Right cardiac atrium (tissue), 5 donors: ENCODE measurements around the gene EZH1. TPM values are rescaled to one million over a fixed set of nuclear protein-coding genes. Genes with fewer than 3 reads are reported as not detected.
A peak's percentile ranks its signal among the peaks of the same experiment; 100 is the strongest.

Experiments used
- ATAC-seq, 2 donors: fragments of 200-7000 bp; cut with Tn5 transposase; one replicate each; pipeline versions ENCODE4 v1.8.0 to v1.9.1; 2020; ENCODE audit warnings: moderate library complexity in 2 of 2, mild to moderate bottlenecking in 1 of 2
- DNase-seq, 3 donors: peaks; one replicate each; pipeline ENCODE4 v3.0.0-alpha.2; 2020
- H3K27ac ChIP-seq: one replicate; pipeline ENCODE4 v1.5.1; 2013; ENCODE audit warnings: mild to moderate bottlenecking, low read length, control low read depth, moderate library complexity
- H3K27me3 ChIP-seq: one replicate; pipeline ENCODE4 v1.6.1; 2013; ENCODE audit not compliant: control insufficient read depth, insufficient read depth
- H3K4me1 ChIP-seq: one replicate; pipeline ENCODE4 v1.6.1; 2013; ENCODE audit warnings: low read length; ENCODE audit not compliant: control insufficient read depth, insufficient read depth
- H3K4me3 ChIP-seq: one replicate; pipeline ENCODE4 v1.5.1; 2013; ENCODE audit warnings: low read length, control low read depth
- H3K9me3 ChIP-seq: one replicate; pipeline ENCODE4 v1.6.1; 2013; ENCODE audit warnings: low read length; ENCODE audit not compliant: control insufficient read depth
- WGBS: extraction: QIAGEN DNeasy Blood & Tissue Kit; methylation state at CpG from one replicate; pipeline ENCODE4 v1.1.7; 2013; 5-methylcytosine and 5-hydroxymethylcytosine counted together
- intact Hi-C, 4 donors: fragments of 100-400 bp; cut with DNase I; formaldehyde crosslinking; loops; one replicate each; pipeline versions ENCODE4 v1.11.0 to v1.14.0; 2022 to 2023
- polyA plus RNA-seq: library from polyadenylated mRNA; stranded (reverse); fragments of 200-250 nt; gene quantifications from one replicate; pipeline ENCODE4 v1.2.3, GENCODE V29; 2013
- total RNA-seq, 4 donors: library from RNA; stranded (reverse); fragmentation: NEBNext Ultra II Directional; extraction: Animal tissue kit (Norgen Biotek cat#: 25700); gene quantifications; one replicate each; pipeline ENCODE4 v1.2.1, GENCODE V29; 2021
- donor health status: healthy with polysubstance abuse.
- donor health status: DM: no; HTN: yes; CAD: no.
- donor health status: DM: no; HTN: no; CAD: no.
- donor health status: DM: no; HTN: yes; CAD: no; lungs with severe emphysema.
- donor health status: DM: yes; HTN: yes; CAD: no.

Gene EZH1
- total and polyA plus RNA-seq, 5 donors = 22.5 to 53.2 (median 39.8) TPM

DNA sequence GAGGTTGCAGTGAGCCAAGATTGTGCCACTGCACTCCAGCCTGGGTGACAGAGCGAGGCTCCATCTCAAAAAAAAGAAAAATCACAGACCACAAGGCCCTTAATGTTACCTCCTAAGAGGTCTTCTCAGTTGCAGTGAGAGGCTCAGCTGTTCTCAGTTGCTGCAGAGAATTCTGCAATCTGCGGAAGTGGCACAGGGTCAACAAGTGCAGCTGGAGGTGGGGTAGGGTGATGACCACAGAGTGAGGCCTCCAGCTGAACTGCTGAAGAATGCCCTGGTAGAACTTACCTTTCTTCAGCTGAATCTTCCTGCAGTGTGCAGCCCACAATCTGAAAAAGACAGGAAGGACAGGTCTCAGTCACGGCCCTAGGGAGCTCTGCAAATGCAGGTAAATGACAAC, 36.3 kb downstream of the EZH1 start:
- Histone ChIP-seq H3K4me3 (no peak overlapping the region), H3K27me3 (no peaks in the 10 kb centered on the region), H3K27ac (no peak overlapping the region), H3K9me3 (no peaks in the 10 kb centered on the region), H3K4me1 (no peaks in the 10 kb centered on the region)
- ATAC-seq = no peak
- 94% methylated on average over 3 of the region's 3 CpGs for WGBS
- intact Hi-C loops = no loop called here
- DNase-seq = no peak

- ATAC-seq (no peak), DNase-seq (no peak)
- Histone ChIP-seq H3K4me3 (no peak overlapping the region), H3K9me3 (no peaks in the 10 kb centered on the region), H3K27ac (no peak overlapping the region), H3K27me3 (no peaks in the 10 kb centered on the region), H3K4me1 (no peaks in the 10 kb centered on the region)
- WGBS = 85% methylated on average over 5 of the region's 5 CpGs
- intact Hi-C loops = no loop called here
These were observed 38.1 kb downstream of the EZH1 start for GRCh38 chr17:42706732-42707131.

- intact Hi-C loops = loop anchor here in 1 of 4 donors (5.0 kb wide), 1 partner anchor 118 kb away; no protein-coding TSS in a partner anchor
- WGBS = 84% methylated on average over 8 of the region's 8 CpGs
- H3K27ac ChIP-seq = no peak overlapping the region
- no peaks in the 10 kb centered on the region for H3K27me3 ChIP-seq
- no peaks in the 10 kb centered on the region for H3K9me3 ChIP-seq
- ATAC-seq (no peak), DNase-seq (no peak)
- H3K4me1 ChIP-seq = no peaks in the 10 kb centered on the region
- H3K4me3 ChIP-seq = no peak overlapping the region
These were observed 39.9 kb downstream of the EZH1 start for GRCh38 chr17:42704837-42705494.

DNA sequence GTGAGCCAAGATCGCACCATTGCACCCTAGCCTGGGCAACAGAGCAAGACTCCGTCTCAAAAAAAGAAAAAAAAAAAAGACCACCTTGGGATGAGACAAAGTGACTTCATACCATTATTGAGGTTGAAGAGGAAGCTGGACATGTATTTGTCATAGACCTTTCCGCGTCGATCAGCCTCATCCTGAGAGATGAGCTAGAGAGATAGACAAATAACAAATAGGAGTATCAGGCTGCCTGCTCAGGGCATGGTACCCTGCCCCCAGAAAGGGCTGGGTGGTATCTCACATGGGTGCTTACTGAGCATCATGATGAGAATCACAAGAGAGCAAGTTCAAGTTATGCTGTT, 40.4 kb downstream of the EZH1 start:
- intact Hi-C loops = loop anchor here in 1 of 4 donors (5.0 kb wide), 1 partner anchor 117 kb away; no protein-coding TSS in a partner anchor
- Histone ChIP-seq H3K4me1 (no peaks in the 10 kb centered on the region), H3K27me3 (no peaks in the 10 kb centered on the region), H3K9me3 (no peaks in the 10 kb centered on the region), H3K27ac (no peak overlapping the region), H3K4me3 (no peak overlapping the region)
- 96% methylated on average over 5 of the region's 5 CpGs for WGBS
- DNase-seq (no peak), ATAC-seq (no peak)

GRCh38 chr17:42702446-42702845, 42.4 kb downstream of the EZH1 start:
- Histone ChIP-seq H3K4me3 (no peak overlapping the region), H3K27me3 (no peaks in the 10 kb centered on the region), H3K9me3 (no peaks in the 10 kb centered on the region), H3K27ac (no peak overlapping the region), H3K4me1 (no peaks in the 10 kb centered on the region)
- DNase-seq (no peak), ATAC-seq (no peak)
- intact Hi-C loops = loop anchor here in 1 of 4 donors (5.0 kb wide), 1 partner anchor 115 kb away; no protein-coding TSS in a partner anchor
- 92% methylated on average over 11 of the region's 11 CpGs for WGBS

DNA sequence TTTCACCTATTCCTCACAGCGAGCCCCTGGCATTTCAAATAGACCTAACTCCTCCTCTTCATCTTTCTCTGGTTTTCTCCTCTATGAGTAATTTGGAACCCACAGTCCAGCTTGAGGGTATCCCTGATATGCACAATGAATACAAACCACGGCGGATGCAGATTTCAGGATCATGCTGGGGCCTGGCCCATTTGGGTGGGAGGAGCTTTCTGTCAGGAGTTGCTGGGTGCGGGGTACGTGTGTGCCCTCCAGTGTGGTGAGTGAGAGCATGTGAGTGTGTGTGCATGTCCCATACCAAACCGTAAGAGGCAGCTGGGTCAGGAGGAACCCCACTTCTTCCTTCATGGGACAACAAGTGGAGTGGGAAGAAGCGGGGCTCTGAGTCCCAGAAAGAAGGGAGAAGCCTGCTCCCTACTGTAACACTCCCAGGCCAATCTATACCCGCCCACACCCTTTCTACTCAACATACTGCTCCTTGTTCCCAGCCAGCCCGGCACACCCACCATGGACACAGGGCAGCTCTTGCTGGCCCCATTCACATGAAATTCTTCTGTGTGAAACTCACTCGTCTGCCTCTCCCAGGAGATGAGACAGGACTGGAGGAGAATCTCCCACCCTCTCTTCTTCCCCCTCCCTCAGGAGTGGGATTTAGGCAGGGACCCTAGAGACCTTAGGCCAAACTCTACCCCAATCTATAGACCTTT, 44.1 kb downstream of the EZH1 start:
- DNase-seq = no peak
- WGBS = 70% methylated on average over 10 of the region's 10 CpGs

DNA sequence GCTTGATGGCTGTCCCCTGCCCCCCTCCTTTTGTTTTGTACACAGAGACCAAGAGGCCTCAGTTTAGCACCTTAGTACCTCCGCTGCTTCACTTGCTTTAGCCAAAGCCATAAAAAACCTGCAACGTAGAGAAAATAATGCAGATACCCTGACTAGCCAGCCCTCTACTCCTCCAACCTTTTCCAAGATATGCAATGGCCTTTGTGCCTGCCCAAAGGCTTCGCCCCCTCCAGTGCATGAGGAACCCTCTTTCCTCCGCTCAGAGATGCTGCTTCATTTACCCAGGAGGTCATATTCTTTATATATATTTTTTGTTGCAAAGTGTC, 45.5 kb downstream of the EZH1 start:
- Histone ChIP-seq H3K27ac (peak overlapping the region; percentile 59), H3K4me1 (no peaks in the 10 kb centered on the region), H3K27me3 (no peaks in the 10 kb centered on the region), H3K9me3 (no peaks in the 10 kb centered on the region), H3K4me3 (no peak overlapping the region)
- DNase-seq (no peak), ATAC-seq (no peak)
- intact Hi-C loops = no loop called here
- 81% methylated on average over 4 of the region's 4 CpGs for WGBS

More for the DNA sequence above, 44.1 kb downstream of the EZH1 start:
- intact Hi-C loops = loop anchor here in 1 of 4 donors (5.0 kb wide), 1 partner anchor 113 kb away; no protein-coding TSS in a partner anchor
- Histone ChIP-seq H3K9me3 (no peaks in the 10 kb centered on the region), H3K4me1 (no peaks in the 10 kb centered on the region), H3K27me3 (no peaks in the 10 kb centered on the region), H3K27ac (no peak overlapping the region), H3K4me3 (no peak overlapping the region)
- no peak for ATAC-seq

DNA sequence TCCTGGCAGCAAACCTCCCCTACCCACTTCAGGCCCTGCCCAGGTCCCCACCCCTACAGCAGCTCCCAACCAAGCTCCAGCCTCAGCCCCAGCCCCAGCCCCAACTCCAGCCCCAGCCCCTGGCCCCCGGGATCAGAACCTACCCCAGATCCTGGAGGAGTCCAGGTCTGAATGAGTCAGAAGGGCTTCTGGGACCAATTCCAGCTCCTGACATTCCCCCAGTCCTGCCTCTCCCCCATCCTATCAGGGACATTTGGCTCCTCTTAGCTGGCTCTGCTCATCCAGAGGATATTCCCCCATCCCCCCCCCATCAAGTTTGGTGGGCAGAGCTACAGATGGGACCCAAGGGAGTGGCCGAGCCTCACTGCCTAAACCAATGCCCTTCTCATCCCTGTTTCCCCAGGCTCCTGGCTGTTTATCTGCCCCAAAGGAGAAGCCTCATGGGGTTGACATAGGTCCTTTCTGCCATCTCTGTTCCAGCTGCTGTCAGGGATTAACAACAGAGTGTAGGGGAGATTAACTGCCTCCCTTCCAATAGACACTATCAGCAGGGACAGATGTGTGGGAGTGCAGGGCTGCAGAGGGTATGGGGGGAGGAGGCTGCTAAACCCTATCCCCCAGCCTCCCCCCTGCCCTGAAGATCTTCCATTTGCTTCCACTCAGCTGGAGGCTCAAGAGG, 46.0 kb downstream of the EZH1 start:
- Histone ChIP-seq H3K27me3 (no peaks in the 10 kb centered on the region), H3K4me1 (no peaks in the 10 kb centered on the region), H3K9me3 (no peaks in the 10 kb centered on the region), H3K4me3 (no peak overlapping the region), H3K27ac (peak overlapping the region; percentile 59)
- ATAC-seq (peak; percentile 67 to 74), DNase-seq (peak; percentile 56 to 71 (median 71))
- intact Hi-C loops = no loop called here
- WGBS = 24% methylated on average over 2 of the region's 2 CpGs

DNA sequence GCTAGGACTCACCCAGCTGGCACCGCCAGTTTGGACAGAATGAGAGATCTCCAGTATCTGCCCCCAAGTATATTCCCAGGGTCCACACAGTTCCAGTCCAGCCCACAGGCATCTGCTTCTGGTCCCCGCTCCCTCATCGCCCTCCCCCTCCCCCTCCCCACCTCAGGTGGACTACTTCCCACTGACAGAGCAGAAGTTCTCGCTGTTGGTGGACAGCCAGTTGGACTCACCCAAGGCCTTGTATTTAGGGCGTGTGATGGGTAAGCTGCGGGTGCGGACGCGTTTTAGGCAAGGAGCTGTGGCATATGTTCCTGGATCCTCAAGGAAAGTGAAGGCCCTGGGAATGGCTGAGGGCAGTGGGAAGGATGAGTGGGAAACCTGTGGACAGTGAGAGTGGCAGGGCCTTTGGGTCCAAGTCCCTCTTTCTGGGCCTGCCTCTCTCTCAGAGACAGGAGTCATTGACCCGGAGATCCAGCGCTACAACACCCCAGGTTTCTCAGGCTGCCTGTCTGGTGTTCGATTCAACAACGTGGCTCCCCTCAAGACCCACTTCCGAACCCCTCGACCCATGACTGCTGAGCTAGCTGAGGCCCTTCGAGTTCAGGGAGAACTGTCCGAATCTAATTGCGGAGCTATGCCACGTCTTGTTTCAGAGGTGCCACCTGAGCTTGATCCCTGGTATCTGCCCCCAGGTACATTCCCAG, 47.6 kb downstream of the EZH1 start:
- H3K9me3 ChIP-seq = no peaks in the 10 kb centered on the region
- intact Hi-C loops = no loop called here
- WGBS = 92% methylated on average over 19 of the region's 19 CpGs
- H3K4me3 ChIP-seq = no peak overlapping the region
- no peaks in the 10 kb centered on the region for H3K4me1 ChIP-seq
- H3K27me3 ChIP-seq = no peaks in the 10 kb centered on the region
- no peak for ATAC-seq
- DNase-seq = no peak
- no peak overlapping the region for H3K27ac ChIP-seq

DNA sequence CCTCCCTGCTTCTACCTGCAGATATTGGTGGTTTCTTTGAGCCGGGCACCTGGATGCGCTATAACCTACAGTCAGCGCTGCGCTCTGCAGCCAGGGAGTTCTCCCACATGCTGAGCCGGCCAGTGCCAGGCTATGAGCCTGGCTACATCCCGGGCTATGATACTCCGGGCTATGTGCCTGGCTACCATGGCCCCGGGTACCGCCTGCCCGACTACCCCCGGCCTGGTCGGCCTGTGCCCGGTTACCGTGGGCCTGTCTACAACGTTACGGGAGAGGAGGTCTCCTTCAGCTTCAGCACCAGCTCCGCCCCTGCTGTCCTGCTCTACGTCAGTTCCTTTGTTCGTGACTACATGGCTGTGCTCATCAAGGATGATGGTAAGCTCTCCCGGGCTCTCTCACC, 49.3 kb downstream of the EZH1 start:
- H3K27me3 ChIP-seq = no peaks in the 10 kb centered on the region
- DNase-seq = no peak
- ATAC-seq = no peak

DNA sequence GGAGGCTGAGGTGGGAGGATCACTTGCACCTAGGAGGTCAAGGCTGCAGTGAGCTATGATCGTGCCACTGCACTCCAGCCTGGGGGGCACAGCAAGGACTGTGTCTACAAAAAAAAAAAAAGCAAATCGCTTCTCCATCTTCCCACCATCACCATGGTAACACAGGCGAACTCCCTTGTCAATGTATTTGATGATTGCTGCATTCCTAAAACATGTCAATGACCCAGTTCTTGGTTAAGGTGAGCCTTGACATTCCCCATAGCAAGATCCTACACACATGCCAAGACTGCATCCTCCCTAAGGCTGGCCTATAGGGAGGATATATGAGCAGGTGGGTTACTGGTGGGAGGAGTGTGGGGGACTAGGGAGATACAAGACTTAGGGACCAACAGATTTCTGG, 50.3 kb downstream of the EZH1 start:
- 86% methylated on average over 3 of the region's 3 CpGs for WGBS
- H3K4me3 ChIP-seq = no peak overlapping the region
- intact Hi-C loops = no loop called here
- H3K27ac ChIP-seq = no peak overlapping the region
- no peaks in the 10 kb centered on the region for H3K9me3 ChIP-seq
- H3K27me3 ChIP-seq = no peaks in the 10 kb centered on the region
- ATAC-seq (no peak), DNase-seq (no peak)
- H3K4me1 ChIP-seq = no peaks in the 10 kb centered on the region

More for the DNA sequence above, 49.3 kb downstream of the EZH1 start:
- intact Hi-C loops = no loop called here
- 91% methylated on average over 20 of the region's 20 CpGs for WGBS
- Histone ChIP-seq H3K4me3 (no peak overlapping the region), H3K9me3 (no peaks in the 10 kb centered on the region), H3K4me1 (no peaks in the 10 kb centered on the region), H3K27ac (no peak overlapping the region)
